SK-N-MC (cell line): ENCODE measurements around the gene RIPK1.

Source experiments
- DNase-seq: peaks from one replicate; pipeline ENCODE4 v3.0.0-alpha.2; 2011; ENCODE audit warnings: low read depth, low spot score
- H3K27ac ChIP-seq: fragments of 200-600 bp; sonication (generic); 2 replicates; pipeline ENCODE4 v1.5.1; 2016; ENCODE audit warnings: mixed run types
- H3K36me3 ChIP-seq: fragments of 200-600 bp; sonication (generic); 2 replicates; pipeline ENCODE4 v1.6.1; 2017; ENCODE audit warnings: antibody characterized with exemption, low read length, mixed read lengths; ENCODE audit not compliant: insufficient read depth
- H3K4me3 ChIP-seq: fragments of 200-600 bp; sonication (generic); 2 replicates; pipeline ENCODE4 v1.5.1; 2016
- H3K9ac ChIP-seq: fragments of 200-600 bp; sonication (generic); 2 replicates; pipeline ENCODE4 v1.8.0; 2017; ENCODE audit warnings: mixed run types, mixed read lengths; ENCODE audit not compliant: insufficient read length
- H3K9me3 ChIP-seq: fragments of 200-600 bp; sonication (generic); 2 replicates; pipeline ENCODE4 v1.6.1; 2017; ENCODE audit warnings: low read depth, mild to moderate bottlenecking, antibody characterized with exemption, low read length, moderate library complexity, mixed read lengths
- EZH2 ChIP-seq: fragments of 200-600 bp; sonication (generic); IDR thresholded peaks from one replicate; pipeline ENCODE4 v1.6.1; 2017; ENCODE audit warnings: antibody characterized with exemption
- FOXP2 ChIP-seq: optimal IDR thresholded peaks from 2 replicates; pipeline ENCODE3; 2011; ENCODE audit warnings: mild to moderate bottlenecking, moderate library complexity; ENCODE audit not compliant: insufficient read depth; ENCODE audit errors: extremely low read length, control extremely low read depth
- POLR2AphosphoS5 ChIP-seq: IDR thresholded peaks from 2 replicates; pipeline ENCODE4 v1.6.1; 2012; ENCODE audit warnings: mild to moderate bottlenecking, low read depth, low read length, borderline replicate concordance

Gene RIPK1

GRCh38 chr6:3079682-3080081 lies 11.4 kb downstream of the RIPK1 start:
- no peak overlapping the region for H3K27ac ChIP-seq
- no peak overlapping the region for H3K4me3 ChIP-seq
- H3K9me3 ChIP-seq, result no peaks in the 10 kb centered on the region
- TF ChIP-seq FOXP2, result no peak
- TF ChIP-seq POLR2AphosphoS5, result no peak
- no peak for TF ChIP-seq EZH2
- H3K36me3 ChIP-seq, result peaks cover 19% of the 10 kb centered on the region; the same call in 1 of the 2 replicates
- no peak for DNase-seq
- H3K9ac ChIP-seq, result no peak overlapping the region

GRCh38 chr6:3081960-3082359 lies 13.7 kb downstream of the RIPK1 start:
- no peak overlapping the region for H3K9ac ChIP-seq
- TF ChIP-seq EZH2, result no peak
- no peak for TF ChIP-seq POLR2AphosphoS5
- TF ChIP-seq FOXP2, result no peak
- H3K4me3 ChIP-seq, result no peak overlapping the region
- no peak overlapping the region for H3K27ac ChIP-seq
- H3K36me3 ChIP-seq, result peaks cover 18% of the 10 kb centered on the region; the same call in 1 of the 2 replicates
- no peak for DNase-seq
- no peaks in the 10 kb centered on the region for H3K9me3 ChIP-seq

GRCh38 chr6:3085074-3085473 lies 16.8 kb downstream of the RIPK1 start:
- no peak overlapping the region for H3K4me3 ChIP-seq
- H3K36me3 ChIP-seq, result peaks cover 12% of the 10 kb centered on the region; the same call in 1 of the 2 replicates
- no peaks in the 10 kb centered on the region for H3K9me3 ChIP-seq
- DNase-seq, result no peak
- no peak for TF ChIP-seq FOXP2
- TF ChIP-seq EZH2, result no peak
- TF ChIP-seq POLR2AphosphoS5, result no peak
- no peak overlapping the region for H3K9ac ChIP-seq
- H3K27ac ChIP-seq, result no peak overlapping the region

- DNase-seq, result no peak
- peaks cover 6% of the 10 kb centered on the region; the same call in 1 of the 2 replicates for H3K36me3 ChIP-seq
- H3K27ac ChIP-seq, result no peak overlapping the region
- TF ChIP-seq POLR2AphosphoS5, result no peak
- no peak for TF ChIP-seq FOXP2
- TF ChIP-seq EZH2, result no peak
- no peaks in the 10 kb centered on the region for H3K9me3 ChIP-seq
- H3K9ac ChIP-seq, result no peak overlapping the region
- no peak overlapping the region for H3K4me3 ChIP-seq
Observed at GRCh38 chr6:3086282-3086946, 18.1 kb downstream of the RIPK1 start.

- no peak for TF ChIP-seq FOXP2
- TF ChIP-seq EZH2, result no peak
- no peak for TF ChIP-seq POLR2AphosphoS5
- no peaks in the 10 kb centered on the region for H3K9me3 ChIP-seq
- peaks cover 6% of the 10 kb centered on the region; the same call in 1 of the 2 replicates for H3K36me3 ChIP-seq
- no peak overlapping the region for H3K9ac ChIP-seq
- no peak overlapping the region for H3K27ac ChIP-seq
- no peak overlapping the region for H3K4me3 ChIP-seq
- DNase-seq, result no peak
Observed at GRCh38 chr6:3088446-3088845, 20.2 kb downstream of the RIPK1 start.

GRCh38 chr6:3088968-3089367 lies 20.7 kb downstream of the RIPK1 start:
- no peak overlapping the region for H3K27ac ChIP-seq
- no peak for DNase-seq
- H3K9ac ChIP-seq, result no peak overlapping the region
- peaks cover 6% of the 10 kb centered on the region; the same call in 1 of the 2 replicates for H3K36me3 ChIP-seq
- H3K4me3 ChIP-seq, result no peak overlapping the region
- no peaks in the 10 kb centered on the region for H3K9me3 ChIP-seq
- TF ChIP-seq FOXP2 (no peak), EZH2 (no peak), POLR2AphosphoS5 (no peak)

GRCh38 chr6:3090013-3090412 lies 21.7 kb downstream of the RIPK1 start:
- H3K9me3 ChIP-seq, result no peaks in the 10 kb centered on the region
- no peak overlapping the region for H3K4me3 ChIP-seq
- no peak overlapping the region for H3K9ac ChIP-seq
- TF ChIP-seq POLR2AphosphoS5, result no peak
- TF ChIP-seq FOXP2, result no peak
- peaks cover 6% of the 10 kb centered on the region; the same call in 1 of the 2 replicates for H3K36me3 ChIP-seq
- no peak overlapping the region for H3K27ac ChIP-seq
- no peak for DNase-seq

- TF ChIP-seq FOXP2 (no peak), POLR2AphosphoS5 (no peak), EZH2 (no peak)
- H3K27ac ChIP-seq, result no peak overlapping the region
- H3K4me3 ChIP-seq, result no peak overlapping the region
- no peak overlapping the region for H3K9ac ChIP-seq
- peaks cover 11% of the 10 kb centered on the region; the same call in 1 of the 2 replicates for H3K36me3 ChIP-seq
- no peaks in the 10 kb centered on the region for H3K9me3 ChIP-seq
- DNase-seq, result no peak
Observed at GRCh38 chr6:3094815-3095214, 26.5 kb downstream of the RIPK1 start.
